Skin epidermis (tissue), 12 donors: ENCODE measurements around the gene GPR137.
"Not testable (repeated sequence)": the region's sequence is repeated elsewhere in the genome, so short reads cannot be mapped to it uniquely, and the experiment has no call there.

Experiments used
- H3K27ac ChIP-seq, 21 experiments: fragments of 200-600 bp; sonication (generic) in 11 of 21; one replicate each; pipeline ENCODE4 v1.5.0; 2020; ENCODE audit warnings: mild to moderate bottlenecking in 3 of 21, inconsistent platforms in 2 of 21, moderate library complexity in 2 of 21
- H3K4me3 ChIP-seq, 7 experiments: fragments of 200-600 bp; sonication (generic) in 2 of 7; one replicate each; pipeline ENCODE4 v1.5.0; 2020; ENCODE audit warnings: inconsistent platforms in 2 of 7, mild to moderate bottlenecking in 2 of 7, moderate library complexity in 1 of 7

GPR137 gene

DNA sequence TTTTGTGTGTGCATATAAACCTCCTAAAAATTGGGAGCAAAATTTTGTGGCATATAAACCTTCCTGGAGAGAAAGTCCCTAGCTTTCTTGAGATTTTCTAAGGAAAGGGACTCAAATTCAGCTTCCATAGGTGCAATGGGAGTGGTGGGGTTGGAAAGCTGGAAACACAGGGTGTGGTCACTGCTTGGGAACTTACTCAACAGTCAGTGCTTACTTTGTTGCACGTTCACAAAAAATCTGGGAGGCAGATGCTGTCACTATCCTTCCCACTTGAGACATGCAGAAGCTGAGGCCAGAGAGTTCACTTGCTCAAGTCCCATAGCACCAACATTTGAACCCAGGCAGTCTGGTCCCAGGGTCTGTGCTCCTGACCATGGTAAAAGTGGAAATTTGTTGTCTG, 10.6 kb downstream of the GPR137 start:
- Histone ChIP-seq H3K27ac (peak overlapping the region in 3 of 21 experiments; percentile 26 to 36 (median 36)), H3K4me3 (no peak overlapping the region)

DNA sequence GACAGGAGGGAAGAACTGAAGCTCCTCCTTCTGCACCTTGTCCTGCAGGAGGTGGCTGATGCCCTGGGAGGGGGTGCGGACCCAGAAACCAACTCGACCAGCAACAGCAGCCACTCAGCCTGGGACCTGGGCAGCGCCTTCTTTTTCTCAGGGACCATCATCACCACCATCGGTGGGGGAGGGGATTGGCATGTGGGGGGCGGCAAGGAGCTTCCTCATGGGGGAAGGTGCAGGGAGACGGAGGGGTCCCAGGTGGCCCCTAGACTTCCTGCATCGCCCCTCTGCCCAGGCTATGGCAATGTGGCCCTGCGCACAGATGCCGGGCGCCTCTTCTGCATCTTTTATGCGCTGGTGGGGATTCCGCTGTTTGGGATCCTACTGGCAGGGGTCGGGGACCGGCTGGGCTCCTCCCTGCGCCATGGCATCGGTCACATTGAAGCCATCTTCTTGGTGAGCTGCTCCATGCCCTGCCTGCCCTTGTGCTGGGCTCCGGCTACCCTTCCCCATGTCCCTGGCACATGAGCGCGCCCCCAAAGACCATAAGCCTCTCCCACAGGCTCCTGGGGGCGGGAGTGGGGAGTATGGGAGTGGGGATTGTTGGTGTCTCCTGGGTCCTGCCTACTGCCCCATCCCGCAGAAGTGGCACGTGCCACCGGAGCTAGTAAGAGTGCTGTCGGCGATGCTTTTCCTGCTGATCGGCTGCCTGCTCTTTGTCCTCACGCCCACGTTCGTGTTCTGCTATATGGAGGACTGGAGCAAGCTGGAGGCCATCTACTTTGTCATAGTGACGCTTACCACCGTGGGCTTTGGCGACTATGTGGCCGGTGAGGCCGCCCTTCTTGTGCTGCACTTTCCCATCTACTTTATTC, 11.4 kb downstream of the GPR137 start:
- H3K4me3 ChIP-seq = no peak overlapping the region
- H3K27ac ChIP-seq = no peak overlapping the region

DNA sequence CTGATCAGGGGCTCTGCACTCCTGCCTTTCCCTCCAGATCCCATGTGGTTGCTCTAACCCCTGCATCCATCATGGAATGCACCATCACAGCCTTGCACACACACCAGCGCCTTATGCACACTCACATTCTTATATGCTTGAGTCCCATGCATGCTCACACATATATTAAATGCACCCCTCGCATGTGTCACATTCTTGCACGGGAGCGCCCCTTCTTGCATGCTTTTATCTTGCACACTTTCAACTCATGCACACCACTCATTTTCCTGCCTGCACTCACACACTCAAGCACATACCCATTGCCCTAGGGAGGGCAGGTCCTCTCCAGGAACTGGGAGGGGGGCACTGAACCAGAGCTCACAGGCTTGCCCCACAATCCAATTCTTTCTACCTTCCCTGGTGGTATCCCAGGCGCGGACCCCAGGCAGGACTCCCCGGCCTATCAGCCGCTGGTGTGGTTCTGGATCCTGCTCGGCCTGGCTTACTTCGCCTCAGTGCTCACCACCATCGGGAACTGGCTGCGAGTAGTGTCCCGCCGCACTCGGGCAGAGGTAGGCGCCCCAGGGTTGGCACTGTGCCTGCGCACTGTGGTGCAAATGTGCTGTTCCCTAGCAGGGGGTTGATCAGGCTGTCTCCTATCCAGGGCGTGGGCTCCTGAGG, 12.2 kb downstream of the GPR137 start:
- Histone ChIP-seq H3K27ac (no peak overlapping the region), H3K4me3 (no peak overlapping the region)

DNA sequence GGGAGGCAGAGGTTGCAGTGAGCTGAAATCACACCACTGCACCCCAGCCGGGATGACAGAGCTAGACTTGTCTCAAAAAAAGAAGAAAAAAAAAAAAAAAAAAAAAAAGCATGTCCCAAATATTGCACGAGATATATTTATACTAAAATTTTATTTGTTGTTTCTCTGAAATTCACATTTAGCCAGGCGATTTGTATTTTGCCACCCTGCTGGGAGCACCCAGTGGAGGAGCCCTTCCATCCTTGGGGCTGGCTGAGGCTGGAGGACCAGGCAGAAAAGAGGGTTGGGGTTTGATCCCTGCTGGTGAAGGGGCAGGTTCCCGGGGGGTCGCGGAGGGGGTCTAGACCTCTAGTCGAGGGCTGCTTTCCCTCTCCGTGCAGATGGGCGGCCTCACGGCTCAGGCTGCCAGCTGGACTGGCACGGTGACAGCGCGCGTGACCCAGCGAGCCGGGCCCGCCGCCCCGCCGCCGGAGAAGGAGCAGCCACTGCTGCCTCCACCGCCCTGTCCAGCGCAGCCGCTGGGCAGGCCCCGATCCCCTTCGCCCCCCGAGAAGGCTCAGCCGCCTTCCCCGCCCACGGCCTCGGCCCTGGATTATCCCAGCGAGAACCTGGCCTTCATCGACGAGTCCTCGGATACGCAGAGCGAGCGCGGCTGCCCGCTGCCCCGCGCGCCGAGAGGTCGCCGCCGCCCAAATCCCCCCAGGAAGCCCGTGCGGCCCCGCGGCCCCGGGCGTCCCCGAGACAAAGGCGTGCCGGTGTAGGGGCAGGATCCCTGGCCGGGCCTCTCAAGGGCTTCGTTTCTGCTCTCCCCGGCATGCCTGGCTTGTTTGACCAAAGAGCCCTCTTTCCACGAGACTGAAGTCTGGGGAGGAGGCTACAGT, 13.6 kb downstream of the GPR137 start:
- Histone ChIP-seq H3K27ac (peak overlapping the region in 16 of 21 experiments; percentile 7 to 82 (median 62)), H3K4me3 (peak overlapping the region; percentile 11 to 34 (median 22))

DNA sequence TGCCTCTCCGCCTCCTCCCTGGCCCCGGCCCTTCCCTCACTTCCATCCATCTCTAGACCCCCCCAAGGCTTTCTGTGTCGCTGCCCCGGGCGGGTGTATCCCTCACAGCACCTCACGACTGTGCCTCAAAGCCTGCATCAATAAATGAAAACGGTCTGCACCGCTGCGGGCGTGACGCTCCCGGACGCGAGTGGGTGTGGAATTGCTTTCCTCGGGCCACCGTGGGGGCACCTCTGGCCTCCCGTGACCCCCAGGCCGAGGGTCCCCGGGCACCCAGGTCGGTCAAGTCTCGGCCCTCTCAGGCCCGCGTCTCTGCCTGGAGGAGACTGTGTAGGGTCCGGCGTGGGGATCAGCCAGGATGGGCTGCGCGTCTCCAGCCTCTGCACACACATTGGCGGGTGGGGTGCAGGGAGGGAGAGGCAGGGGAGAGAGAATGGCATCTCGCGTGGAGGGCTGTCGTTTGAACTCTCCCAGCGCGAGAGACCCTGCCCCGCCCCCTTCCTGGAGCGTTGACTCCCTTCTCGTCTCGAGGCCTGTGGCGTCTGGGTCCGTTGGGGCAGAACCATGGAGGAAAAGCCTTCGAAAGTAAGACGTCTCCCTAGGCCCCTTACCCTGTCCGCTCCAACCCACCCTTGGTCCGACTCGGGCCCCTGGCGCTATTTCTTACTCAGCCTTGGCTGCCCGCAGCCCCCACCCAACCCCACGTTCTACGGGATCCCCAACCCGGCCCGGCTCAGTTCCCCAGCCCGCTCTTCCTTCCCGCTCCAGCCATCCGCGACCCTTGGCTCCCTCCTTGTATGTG, 14.4 kb downstream of the GPR137 start, which contains the start of gene CATSPERZ:
Gene CATSPERZ (plus strand): TSS at position 512 of the 802 bp plus-strand sequence. CDS start 53 bp downstream, at position 565.
- peak within 1 kb of the TSS in 16 of 21 experiments; percentile 7 to 82 (median 62) for H3K27ac ChIP-seq
- H3K4me3 ChIP-seq = peak within 1 kb of the TSS; percentile 11 to 34 (median 23)

DNA sequence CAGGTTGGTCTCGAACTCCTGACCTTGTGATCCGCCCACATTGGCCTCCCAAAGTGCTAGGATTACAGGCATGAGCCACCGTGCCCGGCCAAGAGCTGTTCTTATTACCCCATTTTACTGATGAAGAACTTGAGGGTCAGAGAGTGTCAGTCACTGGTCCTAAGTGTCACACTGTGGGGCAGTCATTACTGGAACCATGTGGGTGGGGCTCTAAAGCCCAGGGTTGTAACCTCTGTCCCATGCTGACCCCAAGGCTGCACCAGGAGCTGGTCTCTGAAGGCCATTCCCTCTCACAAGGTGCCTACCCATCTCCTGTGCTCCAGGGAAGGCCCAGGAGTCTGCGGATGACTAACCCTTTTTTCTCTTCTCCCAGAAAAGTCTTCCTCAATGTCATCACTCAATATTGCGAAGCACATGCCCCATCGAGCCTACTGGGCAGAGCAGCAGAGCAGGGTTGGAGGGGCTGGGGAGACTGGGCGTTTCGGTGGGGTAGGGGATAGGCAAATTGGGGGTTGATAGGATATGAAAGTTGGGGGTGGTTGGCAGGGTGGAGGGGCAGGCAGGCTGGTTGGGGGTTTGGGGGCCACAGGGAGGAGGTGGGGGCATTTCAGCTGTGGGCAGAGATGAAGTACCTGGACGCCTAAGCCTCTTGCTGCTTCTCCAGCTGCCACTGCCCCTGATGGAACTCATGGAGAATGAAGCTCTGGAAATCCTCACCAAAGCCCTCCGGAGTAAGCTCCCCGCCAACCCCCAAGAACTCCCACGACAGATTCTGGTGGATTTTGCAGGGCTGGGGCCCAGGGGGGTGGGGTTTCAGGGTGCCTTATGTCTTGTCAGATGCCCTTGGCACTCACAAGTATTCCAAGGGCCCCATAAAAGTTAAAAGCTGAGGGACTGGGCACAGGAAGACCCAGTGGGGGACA, 17.7 kb downstream of the GPR137 start:
- peak overlapping the region in 18 of 21 experiments; percentile 11 to 98 (median 90) for H3K27ac ChIP-seq
- peak overlapping the region in 2 of 7 experiments; percentile 75 to 80 for H3K4me3 ChIP-seq

DNA sequence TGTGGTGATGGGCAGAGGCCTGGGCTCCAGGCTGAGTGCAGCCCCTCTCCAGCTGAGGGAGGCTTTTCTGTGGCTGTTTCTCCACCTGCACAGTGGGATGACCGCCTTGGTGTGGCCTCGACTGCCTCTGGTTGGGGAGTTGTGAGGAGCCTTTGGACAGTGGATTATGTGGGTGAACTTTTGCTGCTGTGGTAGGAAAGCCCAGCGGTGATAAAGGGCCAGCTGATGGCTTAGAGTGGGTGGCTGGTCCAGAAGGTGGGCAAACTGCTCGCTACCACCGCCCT, 18.3 kb downstream of the GPR137 start:
- peak overlapping the region in 5 of 7 experiments; percentile 66 to 80 (median 75) for H3K4me3 ChIP-seq
- H3K27ac ChIP-seq = peak overlapping the region in 19 of 21 experiments; percentile 11 to 98 (median 90)

DNA sequence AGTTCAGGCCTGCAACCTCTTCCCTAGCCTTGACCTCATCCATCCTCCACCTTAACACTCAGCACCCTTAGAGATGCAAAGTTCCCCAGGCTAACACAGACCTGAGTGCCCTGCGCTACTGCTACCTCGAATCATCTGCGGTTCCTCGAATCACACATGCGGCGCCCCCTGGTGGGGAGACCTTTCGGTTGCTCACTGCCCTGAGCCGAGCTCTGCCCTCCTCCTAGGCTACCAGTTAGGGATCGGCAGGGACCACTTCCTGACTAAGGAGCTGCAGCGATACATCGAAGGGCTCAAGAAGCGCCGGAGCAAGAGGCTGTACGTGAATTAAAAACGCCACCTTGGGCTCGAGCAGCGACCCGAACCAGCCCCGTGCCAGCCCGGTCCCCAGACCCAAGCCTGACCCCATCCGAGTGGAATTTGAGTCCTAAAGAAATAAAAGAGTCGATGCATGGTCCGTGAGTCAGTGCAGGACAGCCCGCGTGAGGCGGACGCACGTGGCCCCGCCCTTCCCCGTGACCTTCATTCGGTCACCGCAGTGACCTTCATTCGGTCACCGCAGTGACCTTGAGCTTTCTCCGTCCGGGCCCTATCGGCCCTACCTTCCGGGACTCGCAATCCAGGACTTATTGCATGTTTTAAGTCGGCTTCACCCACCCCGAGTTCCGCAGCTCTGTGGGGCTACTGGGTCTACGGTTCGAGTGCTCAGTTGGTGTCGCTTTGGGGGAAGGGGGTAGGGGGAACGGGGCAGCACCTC, 18.8 kb downstream of the GPR137 start:
- H3K27ac ChIP-seq = peak overlapping the region; percentile 43 to 98 (median 89)
- H3K4me3 ChIP-seq = peak overlapping the region; percentile 63 to 80 (median 75)

DNA sequence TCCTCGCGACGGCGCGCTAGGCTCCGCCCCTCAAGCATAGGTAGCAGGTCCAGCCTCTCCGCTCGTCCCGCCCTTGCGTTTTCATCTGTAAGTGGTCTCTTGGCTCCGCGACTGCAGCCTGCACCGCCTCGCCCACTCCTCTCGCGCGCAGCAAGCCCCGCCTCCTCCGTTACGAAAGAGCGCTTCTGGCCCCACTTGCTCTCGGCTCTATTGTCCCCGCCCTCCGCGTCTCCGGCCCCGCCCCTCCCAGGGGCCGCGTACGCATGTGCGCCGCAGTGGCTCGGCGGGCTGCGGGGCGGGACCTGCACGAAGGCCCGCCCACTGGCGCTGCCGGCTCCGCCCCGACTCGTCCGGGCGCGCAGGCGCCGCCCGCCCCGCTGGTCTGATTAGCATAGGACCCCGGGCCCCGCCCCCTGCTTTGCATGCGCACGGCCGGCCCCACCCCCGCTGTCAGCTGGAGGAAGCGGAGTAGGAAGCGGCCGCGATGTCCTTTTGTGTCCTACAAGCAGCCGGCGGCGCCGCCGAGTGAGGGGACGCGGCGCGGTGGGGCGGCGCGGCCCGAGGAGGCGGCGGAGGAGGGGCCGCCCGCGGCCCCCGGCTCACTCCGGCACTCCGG, 19.5 kb downstream of the GPR137 start, which contains the start of gene ESRRA:
Gene ESRRA (plus strand): TSS at position 450 of the 616 bp plus-strand sequence. CDS start 1,656 bp downstream, outside the sequence.
- Histone ChIP-seq H3K27ac (peak within 1 kb of the TSS; percentile 56 to 98 (median 91)), H3K4me3 (peak within 1 kb of the TSS; percentile 63 to 80 (median 75))

DNA sequence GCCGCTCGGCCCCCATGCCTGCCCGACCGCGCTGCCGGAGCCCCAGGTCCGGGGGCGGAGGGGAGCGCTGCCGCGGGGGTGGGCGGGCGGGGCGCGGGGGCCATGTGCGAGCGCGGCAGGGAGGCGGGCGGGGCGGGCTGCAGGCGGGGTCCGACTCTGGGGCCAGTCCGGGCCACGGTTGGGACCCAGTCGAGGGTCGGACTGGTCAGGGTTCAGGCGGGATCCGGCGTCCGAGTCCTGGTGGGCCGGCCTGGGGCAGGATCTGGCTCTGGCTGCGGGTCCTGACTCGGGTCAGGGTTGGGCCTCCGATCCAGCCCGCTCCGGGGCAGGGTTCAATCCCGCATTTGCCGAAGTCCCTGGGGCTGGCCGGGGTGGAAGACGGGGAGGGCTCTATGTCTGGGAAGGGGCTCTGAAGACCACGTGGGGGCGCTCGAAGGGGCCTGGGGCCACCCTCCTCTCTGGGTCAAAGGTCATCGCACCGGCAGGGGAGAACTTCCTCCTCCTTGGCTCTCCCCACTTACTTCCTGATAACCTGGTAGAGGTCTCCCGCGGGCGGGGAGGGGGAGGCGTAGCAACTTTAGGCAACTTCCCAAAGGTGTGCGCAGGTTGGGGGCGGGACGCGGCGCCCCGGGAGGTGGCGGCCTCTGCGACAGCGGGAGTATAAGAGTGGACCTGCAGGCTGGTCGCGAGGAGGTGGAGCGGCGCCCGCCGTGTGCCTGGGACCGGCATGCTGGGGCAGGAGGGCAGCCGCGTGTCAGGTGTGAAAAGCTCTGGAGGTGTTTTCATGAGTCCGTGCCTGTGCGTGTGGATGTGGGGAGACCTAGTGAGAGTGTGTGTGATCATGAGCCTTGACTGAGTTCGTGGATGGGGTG, 20.3 kb downstream of the GPR137 start:
- Histone ChIP-seq H3K27ac (peak overlapping the region; percentile 56 to 95 (median 89)), H3K4me3 (peak overlapping the region; percentile 63 to 80 (median 75))

DNA sequence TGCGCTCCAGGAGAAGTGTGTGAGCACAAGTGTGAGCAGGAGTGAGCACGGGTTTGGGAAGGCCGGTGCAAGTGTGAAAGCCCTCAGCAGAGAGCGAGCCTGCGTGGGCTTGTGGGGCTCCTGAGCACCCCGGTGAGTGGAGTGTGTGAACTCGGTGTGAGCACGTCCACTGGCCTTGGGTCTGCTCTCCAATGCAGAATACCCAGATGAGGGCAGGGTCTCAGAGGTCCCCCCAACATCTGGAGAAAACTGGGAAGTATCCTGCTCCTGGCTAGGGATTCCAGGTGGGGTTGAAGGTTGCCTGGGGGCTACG, 20.9 kb downstream of the GPR137 start:
- H3K27ac ChIP-seq = peak overlapping the region in 20 of 21 experiments; percentile 82 to 95 (median 89)
- peak overlapping the region; percentile 63 to 80 (median 75) for H3K4me3 ChIP-seq

DNA sequence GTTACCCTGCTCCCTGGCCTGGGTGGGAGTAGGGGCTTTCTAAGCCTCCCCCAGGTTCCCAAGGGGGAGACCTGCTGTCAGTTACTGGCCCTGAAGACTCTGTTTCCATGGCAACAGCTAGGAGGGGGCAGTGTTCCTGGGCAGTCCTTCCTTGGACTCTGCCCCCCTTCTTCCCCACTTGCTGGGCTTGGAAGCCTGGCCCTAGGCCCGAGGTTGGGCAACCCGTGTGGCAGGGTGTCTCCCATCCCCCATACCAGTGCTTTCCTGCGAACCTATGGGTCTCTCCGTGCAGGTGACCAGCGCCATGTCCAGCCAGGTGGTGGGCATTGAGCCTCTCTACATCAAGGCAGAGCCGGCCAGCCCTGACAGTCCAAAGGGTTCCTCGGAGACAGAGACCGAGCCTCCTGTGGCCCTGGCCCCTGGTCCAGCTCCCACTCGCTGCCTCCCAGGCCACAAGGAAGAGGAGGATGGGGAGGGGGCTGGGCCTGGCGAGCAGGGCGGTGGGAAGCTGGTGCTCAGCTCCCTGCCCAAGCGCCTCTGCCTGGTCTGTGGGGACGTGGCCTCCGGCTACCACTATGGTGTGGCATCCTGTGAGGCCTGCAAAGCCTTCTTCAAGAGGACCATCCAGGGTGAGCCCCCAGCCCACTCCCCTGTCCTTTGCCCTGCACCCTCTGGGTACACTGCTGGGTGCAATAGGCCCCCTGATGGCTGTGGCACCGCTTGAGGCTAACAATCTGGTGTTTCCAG, 21.4 kb downstream of the GPR137 start:
- peak overlapping the region; percentile 63 to 80 (median 75) for H3K4me3 ChIP-seq
- peak overlapping the region in 17 of 21 experiments; percentile 12 to 95 (median 90) for H3K27ac ChIP-seq

DNA sequence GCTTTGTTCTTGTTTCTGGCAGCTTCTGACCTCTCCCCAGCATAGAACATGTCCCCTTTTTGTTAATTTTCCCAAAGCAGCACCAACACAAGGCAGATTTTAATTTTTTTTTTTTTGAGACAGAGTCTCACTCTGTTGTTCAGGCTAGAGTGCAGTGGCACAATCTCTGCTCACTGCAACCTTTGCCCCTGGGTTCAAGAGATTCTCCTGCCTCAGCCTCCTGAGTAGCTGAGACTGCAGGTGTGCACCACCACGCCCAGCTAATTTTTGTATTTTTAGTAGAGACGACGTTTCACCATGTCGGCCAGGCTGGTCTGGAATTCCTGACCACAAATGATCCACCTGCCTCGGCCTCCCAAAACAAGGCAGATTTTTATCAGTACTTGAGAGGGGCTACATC, 22.1 kb downstream of the GPR137 start:
- not testable (repeated sequence) for H3K4me3 ChIP-seq
- H3K27ac ChIP-seq = peak overlapping the region in 4 of 21 experiments; percentile 15 to 92 (median 68)

DNA sequence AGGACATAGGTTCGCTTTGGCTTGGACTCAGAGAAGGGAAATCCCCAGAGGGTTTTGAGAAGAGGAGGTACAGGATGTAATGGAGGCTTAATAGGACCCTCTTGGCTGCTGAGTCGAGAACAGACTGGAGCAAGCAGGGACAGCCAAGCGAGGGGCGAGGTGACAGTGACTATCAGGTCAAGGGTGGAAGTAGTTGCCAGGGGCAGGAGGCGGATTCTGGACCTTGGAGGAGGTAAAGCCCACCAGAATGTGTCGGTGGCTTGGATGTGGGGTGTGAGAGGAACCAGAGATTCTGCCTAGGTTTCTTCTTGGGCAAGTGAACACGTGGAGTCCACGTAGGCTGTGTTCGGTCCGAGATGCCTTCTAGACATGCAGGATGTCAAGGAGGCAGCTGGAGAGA, 27.3 kb downstream of the GPR137 start:
- H3K27ac ChIP-seq = peak overlapping the region in 15 of 21 experiments; percentile 9 to 82 (median 64)

More for the DNA sequence above, 27.3 kb downstream of the GPR137 start:
- no peak overlapping the region for H3K4me3 ChIP-seq
